HUES48 (cell line): ENCODE results near the gene HSFX2.
"Not testable (repeated sequence)": the region's sequence is repeated elsewhere in the genome, so short reads cannot be mapped to it uniquely, and the experiment has no call there.

Experiments used
- H3K27ac ChIP-seq: one replicate; pipeline ENCODE4 v1.7.0; 2013; ENCODE audit warnings: low read depth, low read length, inconsistent platforms
- H3K27me3 ChIP-seq: 2 replicates; pipeline ENCODE4 v1.6.1; 2013; ENCODE audit warnings: mild to moderate bottlenecking, low read length; ENCODE audit not compliant: control insufficient read depth, insufficient read depth
- H3K36me3 ChIP-seq: 2 replicates; pipeline ENCODE4 v1.6.1; 2013; ENCODE audit warnings: low read length; ENCODE audit not compliant: control insufficient read depth, insufficient read depth
- H3K4me1 ChIP-seq: 2 replicates; pipeline ENCODE4 v1.6.1; 2013; ENCODE audit warnings: mild to moderate bottlenecking, low read length; ENCODE audit not compliant: control insufficient read depth, insufficient read depth
- H3K4me3 ChIP-seq: 2 replicates; pipeline ENCODE4 v1.5.1; 2013; ENCODE audit warnings: mild to moderate bottlenecking, low read depth, low read length
- H3K9ac ChIP-seq: 2 replicates; pipeline ENCODE4 v1.6.1; 2013; ENCODE audit warnings: mild to moderate bottlenecking, low read depth, low read length, moderate library complexity
- H3K9me3 ChIP-seq: 2 replicates; pipeline ENCODE4 v1.6.1; 2013; ENCODE audit warnings: low read length; ENCODE audit not compliant: control insufficient read depth, insufficient read depth

Gene HSFX2, protein sequence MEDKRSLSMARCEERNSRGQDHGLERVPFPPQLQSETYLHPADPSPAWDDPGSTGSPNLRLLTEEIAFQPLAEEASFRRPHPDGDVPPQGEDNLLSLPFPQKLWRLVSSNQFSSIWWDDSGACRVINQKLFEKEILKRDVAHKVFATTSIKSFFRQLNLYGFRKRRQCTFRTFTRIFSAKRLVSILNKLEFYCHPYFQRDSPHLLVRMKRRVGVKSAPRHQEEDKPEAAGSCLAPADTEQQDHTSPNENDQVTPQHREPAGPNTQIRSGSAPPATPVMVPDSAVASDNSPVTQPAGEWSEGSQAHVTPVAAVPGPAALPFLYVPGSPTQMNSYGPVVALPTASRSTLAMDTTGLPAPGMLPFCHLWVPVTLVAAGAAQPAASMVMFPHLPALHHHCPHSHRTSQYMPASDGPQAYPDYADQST

DNA sequence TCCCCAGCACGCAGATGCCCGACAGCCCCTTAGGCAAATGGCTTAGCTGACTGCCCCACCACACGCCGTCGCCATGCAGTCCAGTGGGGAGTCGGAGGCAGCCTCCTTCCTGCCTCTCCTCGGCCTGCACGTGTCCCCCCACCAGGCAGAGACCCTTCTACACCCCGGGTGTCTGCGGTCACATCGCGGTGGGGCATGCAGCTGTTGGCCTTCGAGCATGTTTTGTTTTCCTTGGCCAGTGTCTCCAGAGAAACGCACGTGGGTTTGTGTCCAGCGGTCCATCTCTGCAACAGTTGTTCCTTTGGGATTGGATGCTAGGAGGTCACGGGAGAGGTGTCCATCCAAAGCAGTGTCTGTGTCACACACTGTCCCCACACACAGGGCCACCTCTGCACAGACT, at the start of gene HSFX2:
HSFX2 (minus strand) TSS at position 101 of the 400 bp plus-strand sequence. CDS start 614 bp downstream, outside the sequence.
- not testable (repeated sequence) for H3K4me1 ChIP-seq, H3K9ac ChIP-seq, H3K27ac ChIP-seq, H3K27me3 ChIP-seq, H3K4me3 ChIP-seq, H3K9me3 ChIP-seq, H3K36me3 ChIP-seq

DNA sequence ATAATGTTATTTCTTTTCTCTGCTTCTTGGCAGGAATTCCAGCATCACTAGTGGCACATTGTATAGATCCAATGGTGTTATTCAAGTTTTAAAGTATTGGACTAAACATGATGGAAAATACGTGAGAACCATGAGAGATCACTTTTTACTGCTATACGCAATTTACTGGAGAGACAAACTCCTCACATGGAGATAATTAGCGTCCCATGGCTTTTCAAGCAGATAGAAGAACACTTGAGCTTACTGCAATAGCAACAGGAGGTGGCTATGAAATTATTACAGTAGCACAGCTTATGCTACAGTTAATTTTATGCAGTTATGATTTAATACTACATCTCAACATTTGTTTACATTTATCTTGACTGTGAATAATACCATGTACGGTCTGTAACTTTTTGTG, 48.4 kb upstream of the HSFX2 start:
- Histone ChIP-seq H3K36me3 (no peaks in the 10 kb centered on the region), H3K27me3 (no peaks in the 10 kb centered on the region), H3K9ac (no peak overlapping the region), H3K27ac (no peak overlapping the region), H3K4me1 (no peaks in the 10 kb centered on the region), H3K4me3 (no peak overlapping the region), H3K9me3 (peaks cover 24% of the 10 kb centered on the region; the same call in 1 of the 2 replicates)

DNA sequence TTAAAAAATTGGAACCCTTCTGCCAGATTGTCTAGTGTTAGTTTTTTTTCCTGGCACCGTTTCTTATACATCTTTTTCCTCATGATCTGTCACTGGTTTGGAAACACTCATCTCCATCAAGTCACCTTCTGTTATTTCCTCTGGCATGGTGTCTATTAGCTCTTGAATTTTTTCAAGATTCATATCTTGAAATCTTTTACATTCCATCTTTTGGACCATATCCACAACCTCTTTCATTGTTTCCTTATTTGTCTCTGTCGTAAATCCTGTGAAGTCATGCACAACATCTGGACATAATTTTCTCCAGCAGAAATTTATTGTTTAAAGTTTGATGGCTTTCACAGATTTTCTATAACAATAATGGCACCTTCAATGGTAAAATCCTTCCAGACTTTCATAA, 46.7 kb upstream of the HSFX2 start:
- Histone ChIP-seq H3K36me3 (no peaks in the 10 kb centered on the region), H3K4me3 (no peak overlapping the region), H3K4me1 (no peaks in the 10 kb centered on the region), H3K9ac (no peak overlapping the region), H3K9me3 (peaks cover 16% of the 10 kb centered on the region; the same call in 1 of the 2 replicates), H3K27me3 (no peaks in the 10 kb centered on the region), H3K27ac (no peak overlapping the region)

DNA sequence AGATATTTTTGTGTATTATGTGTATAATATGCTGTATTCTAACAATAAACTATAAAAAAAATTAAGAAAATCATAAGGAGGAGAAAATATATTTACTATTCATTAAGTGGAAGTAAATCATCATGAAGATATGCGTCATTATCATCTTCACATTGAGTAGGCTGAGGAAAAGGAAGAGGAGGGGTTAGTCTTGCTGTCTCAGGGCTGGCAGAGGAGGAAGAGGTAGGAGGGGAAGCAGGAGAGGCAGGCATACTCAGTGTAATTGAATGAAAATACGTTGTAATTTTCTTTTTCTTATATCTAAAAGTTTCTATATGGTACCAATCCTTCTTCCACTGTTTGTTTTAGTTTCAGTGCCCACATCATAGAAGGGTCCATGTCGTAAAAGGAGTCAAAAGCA, 46.3 kb upstream of the HSFX2 start:
- Histone ChIP-seq H3K4me1 (no peaks in the 10 kb centered on the region), H3K27me3 (no peaks in the 10 kb centered on the region; the same call in 1 of the 2 replicates), H3K9ac (no peak overlapping the region), H3K9me3 (peaks cover 16% of the 10 kb centered on the region; the same call in 1 of the 2 replicates), H3K27ac (no peak overlapping the region), H3K36me3 (no peaks in the 10 kb centered on the region), H3K4me3 (no peak overlapping the region)

DNA sequence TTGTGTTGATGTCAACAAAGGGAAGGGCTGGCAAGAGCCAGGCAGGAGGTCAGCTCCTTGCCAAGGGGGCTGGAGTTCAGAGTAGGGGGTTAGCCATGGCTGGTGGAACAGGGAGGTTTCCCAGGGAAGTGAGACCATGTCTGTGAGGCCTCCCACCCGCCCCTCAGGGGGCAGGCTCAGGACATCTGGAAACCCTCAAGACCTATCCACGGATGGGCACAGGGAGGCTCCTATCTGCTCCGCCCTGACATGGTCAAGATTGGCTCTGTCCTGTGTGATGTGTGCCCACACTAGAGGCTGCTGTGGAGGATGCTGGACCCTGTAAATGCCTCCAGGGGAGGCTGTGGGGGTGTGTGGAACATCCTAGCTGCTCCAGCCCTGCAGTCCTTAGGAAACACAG, 44.5 kb upstream of the HSFX2 start:
- no peaks in the 10 kb centered on the region; the same call in 1 of the 2 replicates for H3K27me3 ChIP-seq
- H3K4me3 ChIP-seq, result no peak overlapping the region
- H3K9ac ChIP-seq, result no peak overlapping the region
- no peak overlapping the region for H3K27ac ChIP-seq
- no peaks in the 10 kb centered on the region for H3K4me1 ChIP-seq
- peaks cover 7% of the 10 kb centered on the region; the same call in 1 of the 2 replicates for H3K9me3 ChIP-seq
- H3K36me3 ChIP-seq, result no peaks in the 10 kb centered on the region

DNA sequence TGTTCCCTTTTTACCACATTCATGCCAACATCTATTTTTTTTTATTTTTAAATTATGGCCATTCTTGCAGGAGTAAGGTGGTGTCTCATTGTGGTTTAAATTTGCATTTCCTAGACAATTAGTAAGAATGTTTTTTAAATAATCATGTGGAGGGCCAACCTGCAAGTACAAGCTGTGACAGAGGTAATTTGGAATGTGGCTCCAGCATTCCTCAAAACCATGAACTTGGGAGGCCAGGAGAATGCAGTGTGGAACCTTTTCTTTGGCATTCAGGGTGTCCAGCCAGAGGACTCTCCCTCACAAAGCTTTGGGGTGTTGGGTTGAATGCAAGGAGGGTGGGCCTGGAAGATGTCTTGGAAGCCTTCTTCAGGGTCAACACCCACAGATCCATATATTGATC, 43.7 kb upstream of the HSFX2 start:
- no peaks in the 10 kb centered on the region for H3K36me3 ChIP-seq
- H3K9ac ChIP-seq, result no peak overlapping the region
- H3K9me3 ChIP-seq, result peaks cover 12% of the 10 kb centered on the region; the same call in 1 of the 2 replicates
- no peaks in the 10 kb centered on the region for H3K4me1 ChIP-seq
- H3K27me3 ChIP-seq, result peaks cover 6% of the 10 kb centered on the region; the same call in 1 of the 2 replicates
- no peak overlapping the region for H3K4me3 ChIP-seq
- no peak overlapping the region for H3K27ac ChIP-seq

DNA sequence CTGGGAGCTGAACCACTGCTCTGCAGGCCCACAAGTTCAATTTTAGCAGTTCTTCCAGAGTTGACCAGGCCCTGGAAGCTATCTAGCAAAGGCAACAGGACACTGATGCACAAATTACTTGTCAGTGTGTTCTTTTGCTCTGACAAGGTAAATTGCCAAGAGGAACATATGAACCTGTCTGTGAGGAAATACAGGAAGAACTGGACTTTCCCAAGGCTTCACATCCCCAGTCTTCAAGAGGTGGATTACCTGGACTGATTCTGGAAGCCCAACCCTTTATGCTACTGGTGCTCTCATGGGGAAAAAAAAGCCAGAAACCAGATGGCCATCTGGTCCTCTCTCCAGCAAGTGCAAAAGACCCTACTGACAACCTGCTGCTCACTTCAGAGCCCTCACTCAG, 38.4 kb upstream of the HSFX2 start:
- H3K4me1 ChIP-seq, result peaks cover 4% of the 10 kb centered on the region; the same call in 1 of the 2 replicates
- H3K27me3 ChIP-seq, result peaks cover 26% of the 10 kb centered on the region
- H3K9me3 ChIP-seq, result peaks cover 8% of the 10 kb centered on the region; the same call in 1 of the 2 replicates
- H3K4me3 ChIP-seq, result no peak overlapping the region
- no peak overlapping the region for H3K27ac ChIP-seq
- H3K9ac ChIP-seq, result no peak overlapping the region
- no peaks in the 10 kb centered on the region for H3K36me3 ChIP-seq

DNA sequence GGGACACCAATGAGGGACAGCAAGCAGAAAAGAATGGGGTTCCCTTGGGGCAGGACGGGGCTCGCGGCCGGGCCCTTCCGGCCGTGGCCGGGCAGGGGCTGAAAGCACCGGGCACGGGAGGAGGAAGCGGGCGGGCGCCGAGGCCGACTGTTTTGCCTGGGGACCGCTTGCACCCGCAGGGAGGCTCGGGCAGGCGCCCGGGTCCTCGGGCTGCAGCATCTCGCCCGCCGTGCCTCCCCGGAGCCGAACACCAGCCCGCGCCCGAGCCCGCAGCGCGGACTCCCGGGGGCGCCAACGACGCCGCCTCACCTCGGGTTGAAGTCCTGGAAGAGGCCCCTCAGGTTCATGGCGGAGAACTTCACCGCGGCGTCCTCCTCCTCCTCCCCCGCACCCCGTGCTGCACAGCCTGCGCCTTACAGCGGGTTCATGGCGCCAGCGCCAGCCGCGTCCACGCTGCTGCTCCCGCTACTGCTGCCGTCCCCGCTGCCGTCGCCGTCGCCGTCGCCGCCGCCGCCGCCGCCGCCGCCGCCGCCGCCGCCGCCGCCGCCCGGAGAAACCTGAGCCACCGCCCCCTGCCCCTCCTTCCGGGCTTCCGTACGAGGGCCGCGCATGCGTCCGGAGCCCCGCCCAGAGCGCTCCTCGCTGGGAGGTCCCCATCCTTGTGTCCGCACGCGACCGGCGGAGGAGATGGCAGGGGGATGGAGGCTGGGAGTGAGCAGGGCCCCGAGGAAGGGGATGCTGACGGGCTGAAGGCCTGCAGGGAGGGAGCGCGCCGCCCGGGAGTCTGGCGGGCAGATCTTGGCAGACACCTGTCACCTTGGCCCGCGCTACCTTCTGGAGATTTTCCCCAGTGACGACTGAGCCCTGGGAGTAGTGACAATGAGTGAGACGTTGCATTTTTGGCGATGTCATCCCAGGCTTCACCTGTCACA, 36.4 kb upstream of the HSFX2 start, which contains the start of gene TMEM185A:
TMEM185A (minus strand) TSS at position 559 of the 932 bp plus-strand sequence; CDS start at position 347, 212 bp downstream.
- H3K9me3 ChIP-seq, result peaks cover 11% of the 10 kb centered on the region; the same call in 1 of the 2 replicates
- H3K27me3 ChIP-seq, result peaks cover 26% of the 10 kb centered on the region
- H3K4me3 ChIP-seq, result peak within 1 kb of the TSS; percentile 71
- H3K4me1 ChIP-seq, result peaks cover 4% of the 10 kb centered on the region; the same call in 1 of the 2 replicates
- peak within 1 kb of the TSS; percentile 65; the same call in 1 of the 2 replicates for H3K9ac ChIP-seq
- no peaks in the 10 kb centered on the region for H3K36me3 ChIP-seq
- H3K27ac ChIP-seq, result no peak within 1 kb of the TSS

DNA sequence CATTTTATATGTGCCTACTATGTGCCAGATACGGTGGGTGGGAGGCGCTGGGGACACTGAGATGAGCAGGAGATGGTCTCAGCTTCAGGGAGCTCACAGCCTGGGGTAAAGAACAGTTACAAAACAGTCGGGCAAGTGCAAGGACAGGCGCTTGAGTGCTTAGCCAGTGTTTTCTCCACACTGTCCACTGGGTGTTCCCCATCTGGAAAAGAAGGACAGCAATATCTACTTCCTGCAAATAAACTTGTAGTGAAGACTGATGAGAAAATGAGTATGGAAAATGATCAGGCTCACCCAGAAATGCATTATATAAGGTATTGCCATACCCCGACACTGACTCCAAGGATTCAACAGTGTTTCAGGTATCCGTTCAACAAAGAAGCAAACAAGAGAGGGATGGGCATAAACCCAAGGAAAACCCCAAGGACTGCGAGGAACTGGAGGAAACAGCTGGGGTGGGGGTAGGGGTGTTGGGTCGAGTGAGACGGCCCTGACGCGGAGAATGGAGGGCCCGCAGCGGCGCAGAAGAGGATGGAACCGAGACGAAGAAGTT, 35.6 kb upstream of the HSFX2 start:
- H3K4me1 ChIP-seq, result peaks cover 10% of the 10 kb centered on the region
- H3K27me3 ChIP-seq, result peaks cover 26% of the 10 kb centered on the region
- peaks cover 15% of the 10 kb centered on the region; the same call in 1 of the 2 replicates for H3K9me3 ChIP-seq
- peak overlapping the region; percentile 65; the same call in 1 of the 2 replicates for H3K9ac ChIP-seq
- H3K36me3 ChIP-seq, result no peaks in the 10 kb centered on the region
- H3K27ac ChIP-seq, result no peak overlapping the region
- H3K4me3 ChIP-seq, result peak overlapping the region; percentile 71

DNA sequence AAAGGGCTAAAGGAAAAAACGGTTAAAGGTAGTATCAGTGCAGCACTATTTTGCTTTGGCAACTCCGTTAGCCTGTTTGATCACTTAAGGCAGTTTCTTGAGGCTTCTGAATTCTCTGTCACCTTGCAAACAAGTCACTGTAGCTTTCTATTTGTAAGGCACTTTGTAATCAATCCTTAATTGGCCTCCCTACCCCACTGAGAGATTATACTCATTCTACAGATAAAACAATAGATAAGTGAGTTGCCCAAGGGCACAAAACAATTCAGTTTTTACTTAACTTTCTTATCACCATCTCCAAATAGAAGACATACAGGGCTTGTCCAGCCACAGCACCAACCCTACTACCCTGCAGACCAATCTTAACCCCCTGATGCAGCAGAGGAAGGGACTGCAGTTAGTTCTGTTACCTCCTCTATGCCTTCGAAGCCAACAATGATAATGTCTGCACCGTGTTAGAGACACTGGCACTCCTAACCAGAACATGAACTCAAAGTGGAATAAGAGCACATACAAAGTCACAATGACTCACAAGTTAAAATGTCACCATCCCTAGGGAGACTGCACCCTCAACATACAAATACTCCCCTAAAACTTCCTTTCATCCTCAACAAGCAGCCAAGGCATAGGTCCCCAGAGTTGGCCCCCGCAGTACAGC, 34.7 kb upstream of the HSFX2 start:
- no peaks in the 10 kb centered on the region for H3K36me3 ChIP-seq
- H3K27ac ChIP-seq, result no peak overlapping the region
- H3K4me3 ChIP-seq, result peak overlapping the region; percentile 71
- peaks cover 10% of the 10 kb centered on the region for H3K4me1 ChIP-seq
- no peak overlapping the region for H3K9ac ChIP-seq
- peaks cover 15% of the 10 kb centered on the region; the same call in 1 of the 2 replicates for H3K9me3 ChIP-seq
- H3K27me3 ChIP-seq, result peaks cover 26% of the 10 kb centered on the region
